H54 (cell line): ENCODE data around the gene P2RY8.
"Not testable (repeated sequence)": the region's sequence is repeated elsewhere in the genome, so short reads cannot be mapped to it uniquely, and the experiment has no call there.

Experiments
- DNase-seq: peaks from one replicate; pipeline ENCODE4 v3.0.0; 2011; ENCODE audit warnings: low spot score, mixed read lengths; ENCODE audit not compliant: insufficient read length
- FAIRE-seq: peaks from 3 replicates; lab custom pipeline; 2011; peaks lifted over from hg19 to GRCh38; lab: Jason Lieb, UNC
- POLR2A ChIP-seq: IDR thresholded peaks from 2 replicates; pipeline ENCODE4 v1.6.1; 2011; ENCODE audit warnings: low read depth, mild to moderate bottlenecking, low read length

The P2RY8 gene

DNA sequence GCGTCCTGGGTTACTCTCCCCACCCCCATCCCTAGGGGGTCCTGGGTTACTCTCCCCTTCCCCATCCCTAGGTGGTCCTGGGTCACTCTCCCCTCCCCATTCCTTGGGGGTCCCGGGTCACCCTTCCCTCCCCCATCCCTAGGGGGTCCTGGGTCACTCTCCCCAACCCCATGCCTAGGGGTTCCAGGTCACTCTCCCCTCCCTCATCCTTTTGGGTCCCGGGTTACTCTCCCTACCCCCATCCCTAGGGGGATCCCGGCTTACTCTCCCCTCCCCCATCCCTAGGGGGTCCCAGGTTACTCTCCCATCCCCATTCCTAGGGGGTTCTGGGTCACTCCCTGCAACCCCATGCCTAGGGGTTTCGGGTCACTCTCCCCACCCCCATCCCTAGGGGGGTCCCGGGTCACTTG, 85.7 kb downstream of the P2RY8 start:
- FAIRE-seq (no peak), DNase-seq (no peak)
- no peak for TF ChIP-seq POLR2A

DNA sequence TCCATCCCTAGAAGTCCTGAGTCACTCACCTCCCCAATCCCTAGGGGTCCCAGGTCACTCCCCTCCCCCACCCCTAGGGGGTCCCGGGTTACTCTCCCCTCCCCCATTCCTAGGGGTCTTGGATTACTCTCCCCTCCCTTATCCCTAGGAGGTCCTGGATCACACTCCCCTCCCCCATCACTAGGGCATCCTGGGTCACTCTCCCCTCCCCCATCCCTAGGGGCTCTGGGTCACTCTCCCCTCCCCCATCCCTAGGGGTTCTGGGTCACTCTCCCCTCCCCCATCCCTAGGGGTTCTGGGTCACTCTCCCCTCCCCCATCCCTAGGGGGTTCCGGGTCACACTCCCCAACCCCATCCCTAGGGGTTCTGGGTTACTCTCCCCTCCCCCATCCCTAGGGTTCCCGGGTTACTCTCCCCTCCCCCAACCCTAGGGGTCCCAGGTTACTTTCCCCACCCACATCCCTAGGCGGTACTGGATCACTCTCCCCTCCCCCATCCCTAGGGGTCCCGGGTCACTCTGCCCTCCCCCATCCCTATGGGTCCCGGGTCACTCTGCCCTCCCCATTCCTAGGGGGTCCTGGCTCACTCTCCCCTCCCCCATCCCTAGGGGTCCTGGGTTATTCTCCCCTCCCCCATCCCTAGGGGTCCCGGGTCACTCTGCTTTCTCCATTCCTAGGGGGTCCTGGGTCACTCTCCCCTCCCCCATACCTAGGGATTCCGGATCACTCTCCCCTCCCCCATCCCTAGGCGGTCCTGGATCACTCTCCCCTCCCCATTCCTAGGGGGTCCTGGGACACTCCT, 86.4 kb downstream of the P2RY8 start:
- no peak for FAIRE-seq
- no peak for DNase-seq
- no peak for TF ChIP-seq POLR2A

DNA sequence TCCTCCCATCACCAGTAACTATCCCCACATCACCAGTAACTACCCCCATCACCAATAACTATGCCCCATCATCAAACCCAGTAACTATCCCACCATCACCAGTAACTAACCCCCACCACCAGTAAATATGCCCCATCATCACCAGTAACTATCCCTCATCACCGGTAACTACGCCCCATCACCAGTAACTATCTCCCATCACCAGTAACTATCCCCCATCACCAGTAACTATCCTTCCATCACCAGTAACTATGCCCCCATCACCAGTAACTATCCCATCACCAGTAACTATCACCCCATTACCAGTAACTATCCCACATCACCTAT, 87.2 kb downstream of the P2RY8 start:
- FAIRE-seq (no peak), DNase-seq (no peak)
- no peak for TF ChIP-seq POLR2A

DNA sequence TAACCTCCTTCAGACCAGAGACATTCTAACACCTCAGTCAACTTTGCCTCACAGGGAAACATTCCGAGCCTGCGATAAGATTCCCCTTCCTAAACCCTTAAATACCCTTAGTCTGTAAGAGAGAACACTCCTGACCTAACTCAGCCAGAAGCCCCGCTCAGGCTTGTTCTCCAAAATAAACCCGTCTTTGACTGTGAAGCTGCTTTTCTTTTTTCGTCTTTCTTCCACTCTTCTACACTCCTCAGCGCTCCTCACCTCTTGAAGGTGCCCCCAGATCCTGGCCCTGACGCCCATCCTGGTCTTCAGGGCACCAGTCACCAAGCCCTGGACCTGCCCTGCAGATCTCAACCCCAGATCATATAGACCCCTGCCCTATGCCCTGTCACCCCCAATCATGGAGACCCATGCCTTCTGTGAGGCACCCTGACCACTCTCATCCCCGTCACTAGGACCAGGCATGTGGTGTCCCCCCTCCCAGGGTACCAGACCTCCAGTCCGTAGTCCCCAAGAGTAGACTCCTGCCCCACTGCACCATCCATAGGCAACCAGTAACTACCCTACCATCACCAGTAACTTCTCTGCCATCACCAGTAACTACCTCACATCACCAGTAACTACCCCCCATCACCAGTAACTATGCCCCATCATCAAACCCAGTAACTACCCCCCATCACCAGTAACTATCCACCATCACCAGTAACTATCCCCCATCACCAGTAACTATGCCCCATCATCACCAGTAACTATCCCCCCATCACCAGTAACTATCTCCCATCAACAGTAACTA, 87.8 kb downstream of the P2RY8 start:
- TF ChIP-seq POLR2A, result no peak
- FAIRE-seq (no peak), DNase-seq (no peak)

DNA sequence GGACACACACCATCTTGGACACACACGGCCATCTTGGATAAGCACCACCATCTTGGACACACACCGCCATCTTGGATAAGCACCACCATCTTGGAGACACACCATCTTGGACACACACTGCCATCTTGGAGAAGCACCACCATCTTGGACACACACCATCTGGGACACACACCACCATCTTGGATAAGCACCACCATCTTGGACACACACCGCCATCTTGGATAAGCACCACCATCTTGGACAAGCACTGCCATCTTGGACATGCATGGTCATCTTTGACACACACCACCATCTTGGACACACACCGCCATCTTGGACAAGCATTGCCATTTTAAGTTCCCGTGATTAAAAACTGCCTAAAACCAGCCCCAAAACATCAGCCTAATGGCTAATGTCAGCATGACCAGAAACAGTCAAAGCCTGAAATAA, 88.4 kb downstream of the P2RY8 start:
- not testable (repeated sequence) for DNase-seq, FAIRE-seq

DNA sequence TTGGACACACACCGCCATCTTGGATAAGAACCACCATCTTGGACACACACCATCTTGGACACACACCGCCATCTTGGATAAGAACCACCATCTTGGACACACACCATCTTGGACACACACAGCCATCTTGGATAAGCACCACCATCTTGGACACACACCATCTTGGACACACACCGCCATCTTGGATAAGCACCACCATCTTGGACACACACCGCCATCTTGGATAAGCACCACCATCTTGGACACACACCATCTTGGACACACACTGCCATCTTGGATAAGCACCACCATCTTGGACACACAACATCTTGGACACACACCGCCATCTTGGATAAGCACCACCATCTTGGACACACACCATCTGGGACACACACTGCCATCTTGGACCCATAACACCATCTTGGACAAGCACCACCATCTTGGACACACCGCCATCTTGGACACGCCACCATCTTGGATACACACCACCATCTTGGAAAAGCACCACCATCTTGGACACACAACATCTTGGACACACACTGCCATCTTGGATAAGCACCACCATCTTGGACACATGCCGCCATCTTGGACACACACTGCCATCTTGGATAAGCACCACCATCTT, 88.9 kb downstream of the P2RY8 start:
- not testable (repeated sequence) for DNase-seq, FAIRE-seq

DNA sequence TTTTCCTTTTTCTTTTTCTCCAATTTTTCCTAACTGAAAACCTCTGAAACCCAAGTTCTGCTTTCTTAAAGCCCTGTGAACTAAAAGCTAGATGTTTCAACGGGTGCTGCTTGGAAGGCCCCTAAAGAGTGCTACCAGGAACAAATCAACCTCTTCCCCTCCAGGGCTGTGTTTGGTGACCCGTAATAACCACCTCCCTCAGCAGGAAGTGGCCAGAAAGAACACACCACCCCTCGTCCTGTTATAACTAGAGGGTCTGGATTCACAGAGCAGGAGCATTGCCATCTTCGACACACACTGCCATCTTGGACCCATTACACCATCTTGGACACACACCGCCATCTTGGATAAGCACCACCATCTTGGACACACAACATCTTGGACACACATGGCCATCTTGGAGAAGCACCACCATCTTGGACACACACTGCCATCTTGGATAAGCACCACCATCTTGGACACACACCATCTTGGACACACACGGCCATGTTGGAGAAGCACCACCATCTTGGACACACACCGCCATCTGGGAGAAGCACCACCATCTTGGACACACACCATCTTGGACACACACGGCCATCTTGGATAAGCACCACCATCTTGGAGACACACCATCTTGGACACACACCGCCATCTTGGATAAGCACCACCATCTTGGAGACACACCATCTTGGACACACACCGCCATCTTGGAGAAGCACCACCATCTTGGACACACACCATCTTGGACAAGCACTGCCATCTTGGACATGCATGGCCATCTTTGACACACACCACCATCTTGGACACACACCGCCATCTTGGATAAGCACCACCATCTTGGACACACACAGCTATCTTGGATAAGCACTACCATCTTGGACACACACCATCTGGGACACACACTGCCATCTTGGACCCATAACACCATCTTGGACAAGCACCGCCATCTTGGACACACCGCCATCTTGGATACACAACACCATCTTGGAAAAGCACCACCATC, 89.7 kb downstream of the P2RY8 start:
- FAIRE-seq, DNase-seq: not testable (repeated sequence)

DNA sequence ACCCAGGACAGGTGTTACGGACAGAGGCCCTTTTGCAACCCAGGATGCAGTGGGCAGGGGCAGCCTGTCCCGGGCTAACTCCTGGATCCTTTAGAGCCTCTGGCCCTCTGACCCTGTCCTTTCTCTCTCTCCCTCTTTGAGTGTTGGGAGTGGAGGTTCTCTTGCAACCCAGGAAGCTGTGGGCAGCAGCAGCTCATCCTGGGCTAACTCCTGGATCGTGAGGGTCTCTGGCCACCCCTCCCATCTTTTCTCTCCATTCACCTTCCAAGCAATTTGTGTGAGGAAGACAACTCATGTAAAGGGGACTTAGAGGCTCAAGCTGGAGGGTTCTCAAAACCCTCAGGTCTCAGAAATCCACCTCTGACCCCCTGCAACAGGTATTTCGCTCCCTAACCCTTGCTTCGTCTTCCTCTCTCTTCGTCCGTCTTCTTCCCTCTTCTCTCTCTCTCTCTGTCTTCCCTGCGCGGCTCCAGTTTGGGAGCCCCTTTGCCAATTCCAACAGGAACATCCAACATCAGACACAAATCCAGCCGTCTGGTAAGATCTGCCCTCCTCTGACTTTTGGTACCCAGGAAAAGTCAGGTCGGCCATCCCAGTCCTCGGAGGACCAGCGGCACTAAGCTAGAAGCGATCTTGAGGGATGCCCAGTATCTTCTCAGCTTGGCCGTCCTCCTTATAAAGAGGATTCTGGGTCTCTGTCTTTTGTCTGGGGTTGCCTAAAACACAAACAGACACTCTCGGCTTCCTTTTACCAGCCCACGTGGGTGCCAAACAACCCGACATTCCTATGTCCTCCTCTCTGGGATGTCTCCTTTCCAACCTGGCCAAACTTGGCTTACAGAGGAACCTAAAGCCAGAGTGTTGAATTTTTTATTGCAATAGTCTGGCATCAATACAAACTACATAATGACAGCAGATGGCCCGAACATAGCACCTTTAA, 92.2 kb downstream of the P2RY8 start:
- DNase-seq, result no peak
- no peak for TF ChIP-seq POLR2A
- FAIRE-seq, result no peak

DNA sequence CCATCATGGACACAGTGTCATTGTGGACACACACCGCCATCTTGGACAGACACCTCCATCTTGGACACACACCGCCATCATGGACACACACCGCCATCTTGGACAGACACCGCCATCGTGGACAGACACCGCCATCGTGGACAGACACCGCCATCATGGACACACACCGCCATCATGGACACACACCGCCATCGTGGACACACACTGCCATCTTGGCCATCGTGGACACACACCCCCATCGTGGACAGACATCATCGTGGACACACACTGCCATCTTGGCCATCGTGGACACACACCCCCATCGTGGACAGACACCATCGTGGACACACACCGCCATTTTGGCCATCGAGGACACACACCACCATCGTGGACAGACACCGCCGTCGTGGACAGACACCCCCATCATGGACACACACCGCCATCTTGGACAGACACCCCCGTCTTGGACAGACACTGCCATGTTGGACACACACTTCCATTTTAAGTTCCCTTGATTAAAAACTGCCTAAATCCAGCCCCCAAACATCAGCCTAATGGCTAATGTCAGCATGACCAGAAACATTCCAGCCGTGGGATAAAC, 93.4 kb downstream of the P2RY8 start:
- no peak for FAIRE-seq
- DNase-seq, result no peak
- no peak for TF ChIP-seq POLR2A

DNA sequence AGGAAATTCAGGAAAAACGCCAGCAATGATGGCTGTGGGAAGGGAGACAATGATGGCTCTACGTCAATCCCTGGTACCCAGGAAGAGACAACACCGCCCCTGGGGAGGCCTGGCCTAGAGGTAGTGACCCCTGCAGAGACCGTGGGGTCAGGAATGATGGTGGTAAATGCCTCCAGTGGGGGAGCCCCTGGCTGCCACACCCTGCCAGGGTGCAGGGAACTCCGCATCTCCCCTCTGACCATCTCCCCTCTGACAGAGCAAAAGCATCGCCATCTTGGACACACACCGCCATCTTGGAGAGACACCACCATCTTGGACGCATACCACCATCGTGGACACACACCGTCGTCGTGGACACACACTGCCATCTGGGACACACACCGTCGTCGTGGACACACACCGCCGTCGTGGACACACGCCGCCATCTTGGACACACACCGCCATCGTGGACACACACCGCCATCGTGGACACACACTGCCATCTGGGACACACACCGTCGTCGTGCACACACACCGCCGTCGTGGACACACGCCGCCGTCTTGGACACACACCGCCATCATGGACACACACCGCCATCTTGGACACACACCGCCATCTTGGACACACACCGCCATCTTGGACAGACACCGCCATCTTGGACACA, 94.1 kb downstream of the P2RY8 start:
- FAIRE-seq, result no peak
- no peak for DNase-seq
- TF ChIP-seq POLR2A, result no peak

DNA sequence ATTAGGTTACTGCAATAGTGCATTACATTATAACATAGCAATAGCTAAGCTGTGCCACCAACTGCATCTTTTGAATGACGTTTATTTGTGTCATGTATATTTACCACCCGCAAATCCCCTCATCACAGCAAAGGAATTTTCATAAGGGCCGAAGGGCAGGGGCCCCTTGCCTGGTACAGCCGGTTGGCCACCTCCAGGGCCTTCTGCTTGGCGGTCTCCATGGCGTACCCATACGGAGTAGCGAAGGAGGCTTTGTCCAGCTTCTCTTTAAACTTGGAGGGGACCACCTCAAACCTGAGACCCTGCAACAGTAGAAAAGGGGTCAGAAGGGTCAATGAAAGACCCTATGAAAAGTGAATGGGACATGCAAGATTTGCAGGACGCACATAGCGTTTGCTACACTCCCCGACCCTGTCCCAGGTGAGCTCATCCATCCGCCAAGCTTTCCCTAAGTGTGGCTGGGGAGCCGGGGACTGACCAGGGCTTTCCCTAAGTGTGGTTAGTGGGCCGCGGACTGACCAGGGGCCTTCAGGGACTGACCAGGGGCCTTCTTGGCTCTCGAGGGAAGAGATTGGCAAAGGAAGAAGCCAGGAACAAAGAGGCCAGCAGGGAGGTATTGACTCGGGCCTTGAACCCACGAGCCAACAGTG, 94.8 kb downstream of the P2RY8 start:
- TF ChIP-seq POLR2A, result no peak
- no peak for FAIRE-seq
- no peak for DNase-seq

DNA sequence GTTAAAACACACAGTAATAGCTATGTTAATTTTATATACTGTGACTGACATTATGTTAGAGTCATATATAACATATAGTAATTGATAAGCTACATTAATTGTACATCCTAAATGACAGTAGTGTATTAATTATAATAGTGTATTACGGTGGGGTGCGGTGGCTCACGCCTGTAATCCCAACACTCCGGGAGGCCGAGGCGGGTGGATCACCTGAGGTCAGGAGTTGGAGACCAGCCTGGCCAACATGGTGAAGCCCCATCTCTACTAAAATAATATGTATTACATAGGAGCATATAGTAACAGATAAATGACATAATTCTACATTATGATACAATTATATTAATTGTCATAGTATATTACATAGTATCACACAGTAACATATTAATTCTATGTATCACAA, 96.5 kb downstream of the P2RY8 start:
- DNase-seq, result no peak
- no peak for FAIRE-seq
- no peak for TF ChIP-seq POLR2A
